HepG2 (cell line): ENCODE data around the gene TXNRD2. TPM values are rescaled to one million over a fixed set of nuclear protein-coding genes. Genes with fewer than 3 reads are reported as not detected.
A peak's percentile ranks its signal among the peaks of the same experiment; 100 is the strongest.

Source experiments
- HNRNPLL ChIP-seq: fragments of 200-400 bp; formaldehyde crosslinking; IDR thresholded peaks from 2 replicates; pipeline ENCODE4 v1.6.1; 2017; ENCODE audit warnings: mild to moderate bottlenecking, low read depth, low read length; ENCODE audit not compliant: poor library complexity, severe bottlenecking
- IRF2 ChIP-seq: IDR thresholded peaks from 2 replicates; pipeline ENCODE4 v1.6.1; 2018; ENCODE audit warnings: missing genetic modification reagents, missing compliant biosample characterization
- NCOA2 ChIP-seq: sonication (generic); formaldehyde crosslinking; IDR thresholded peaks from 2 replicates; pipeline ENCODE4 v1.8.0; 2022; ENCODE audit warnings: inconsistent platforms
- TCF7 ChIP-seq: sonication (generic); IDR thresholded peaks from 2 replicates; pipeline ENCODE4 v1.6.1; 2016; ENCODE audit warnings: antibody characterized with exemption, low read depth
- ZBTB8A ChIP-seq: sonication (generic); formaldehyde crosslinking; IDR thresholded peaks from 2 replicates; pipeline ENCODE4 v1.4.0; 2020; ENCODE audit warnings: mild to moderate bottlenecking, low read depth, missing genetic modification reagents, borderline replicate concordance
- ZNF329 ChIP-seq: sonication (generic); formaldehyde crosslinking; IDR thresholded peaks from 2 replicates; pipeline ENCODE4 v1.9.0; 2021; ENCODE audit warnings: low read depth, mild to moderate bottlenecking, missing genetic modification reagents
- ZNF572 ChIP-seq: sonication (generic); formaldehyde crosslinking; IDR thresholded peaks from 2 replicates; pipeline ENCODE4 v1.5.1; 2020; ENCODE audit warnings: mild to moderate bottlenecking, missing genetic modification reagents
- ZNF777 ChIP-seq: sonication (generic); formaldehyde crosslinking; IDR thresholded peaks from 2 replicates; pipeline ENCODE4 v1.4.0; 2020; ENCODE audit warnings: missing genetic modification reagents
- ZNF792 ChIP-seq: IDR thresholded peaks from 2 replicates; pipeline ENCODE4 v1.6.1; 2016
- polyA plus RNA-seq, 8 experiments: library from polyadenylated mRNA; depleted of rRNA in 3 of 8; stranded (reverse) in 7 of 8; unstranded in 1 of 8; fragments of >200 nt; fragmentation: Illumina TruSeq in 4 of 8; extraction: Trizol in 4 of 8; gene quantifications; 2 replicates each; pipeline versions ENCODE4 v1.2.1 to v1.2.3, GENCODE V29; 2011 to 2016; ENCODE audit warnings: low read depth in 4 of 8, missing spikeins in 1 of 8, mixed read lengths in 1 of 8; ENCODE audit not compliant: insufficient read depth in 1 of 8
- total RNA-seq, 5 experiments: library from RNA; depleted of rRNA; stranded (reverse); fragments of >200 nt; fragmentation: Illumina TruSeq; extraction: Trizol; gene quantifications; 2 replicates each; pipeline ENCODE4 v1.2.3, GENCODE V29; 2016; ENCODE audit warnings: low read depth in 1 of 5
- TF ChIP-seq, protein P1 (sequence below): sonication (generic); formaldehyde crosslinking; IDR thresholded peaks from 2 replicates; pipeline ENCODE4 v1.5.0; 2020; ENCODE audit warnings: mild to moderate bottlenecking, missing genetic modification reagents, moderate library complexity
- TF ChIP-seq, protein P2 (sequence below): fragments of 450-650 bp; IDR thresholded peaks from 2 replicates; pipeline ENCODE4 v1.6.1; 2017
- TF ChIP-seq, protein P3 (sequence below): sonication (generic); formaldehyde crosslinking; IDR thresholded peaks from 2 replicates; pipeline ENCODE4 v1.4.0; 2020; ENCODE audit warnings: missing genetic modification reagents

TXNRD2 gene
- total and polyA plus RNA-seq, 2 of the 13 experiments (the other 11 are each of a cell fraction or from before 2014, with no cell fraction given): 17.5 to 18.6 TPM

DNA sequence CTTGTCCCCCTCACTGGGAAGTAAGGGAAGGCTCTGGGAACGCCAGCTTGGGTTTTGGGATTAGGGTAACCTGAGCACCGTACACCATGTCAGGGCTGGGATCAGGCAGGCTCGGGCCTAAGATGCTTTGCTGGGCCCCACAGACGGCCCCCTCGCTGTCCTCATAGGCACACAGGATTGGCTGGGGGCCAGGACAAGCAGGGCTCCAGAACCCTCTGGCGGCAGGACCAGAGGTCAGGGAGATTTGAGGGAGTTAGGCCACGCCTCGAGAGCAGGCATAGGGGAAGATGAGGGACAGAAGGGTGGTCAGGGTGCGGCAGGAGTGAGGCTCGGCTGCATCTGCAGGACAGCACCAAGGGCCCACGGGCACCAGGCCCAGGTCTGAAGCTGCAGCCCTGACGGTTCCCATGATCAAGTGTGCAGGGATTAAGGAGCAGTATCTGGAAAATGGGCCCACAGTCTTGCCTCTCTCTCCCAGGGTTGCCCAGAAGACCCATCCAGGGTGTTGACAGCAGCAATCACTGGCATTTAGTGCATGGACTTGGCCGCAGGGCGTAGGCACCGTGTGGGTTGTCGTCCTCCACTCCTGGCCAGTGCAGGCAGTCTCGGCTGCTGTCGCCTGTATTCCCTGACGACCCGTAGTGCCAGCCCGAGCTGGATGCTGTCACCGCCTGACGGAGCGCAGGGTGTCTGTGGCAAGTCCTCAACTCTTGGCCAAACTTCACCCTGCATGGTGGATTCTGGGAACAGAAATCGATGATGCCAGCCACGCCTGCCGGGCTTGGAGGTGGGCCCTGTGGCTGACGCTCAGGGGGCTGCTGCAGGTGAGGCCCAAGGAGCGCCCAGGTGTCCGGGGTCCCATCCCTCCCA lies 71.2 kb downstream of the TXNRD2 start (continued):
- TF ChIP-seq, protein P1, sequence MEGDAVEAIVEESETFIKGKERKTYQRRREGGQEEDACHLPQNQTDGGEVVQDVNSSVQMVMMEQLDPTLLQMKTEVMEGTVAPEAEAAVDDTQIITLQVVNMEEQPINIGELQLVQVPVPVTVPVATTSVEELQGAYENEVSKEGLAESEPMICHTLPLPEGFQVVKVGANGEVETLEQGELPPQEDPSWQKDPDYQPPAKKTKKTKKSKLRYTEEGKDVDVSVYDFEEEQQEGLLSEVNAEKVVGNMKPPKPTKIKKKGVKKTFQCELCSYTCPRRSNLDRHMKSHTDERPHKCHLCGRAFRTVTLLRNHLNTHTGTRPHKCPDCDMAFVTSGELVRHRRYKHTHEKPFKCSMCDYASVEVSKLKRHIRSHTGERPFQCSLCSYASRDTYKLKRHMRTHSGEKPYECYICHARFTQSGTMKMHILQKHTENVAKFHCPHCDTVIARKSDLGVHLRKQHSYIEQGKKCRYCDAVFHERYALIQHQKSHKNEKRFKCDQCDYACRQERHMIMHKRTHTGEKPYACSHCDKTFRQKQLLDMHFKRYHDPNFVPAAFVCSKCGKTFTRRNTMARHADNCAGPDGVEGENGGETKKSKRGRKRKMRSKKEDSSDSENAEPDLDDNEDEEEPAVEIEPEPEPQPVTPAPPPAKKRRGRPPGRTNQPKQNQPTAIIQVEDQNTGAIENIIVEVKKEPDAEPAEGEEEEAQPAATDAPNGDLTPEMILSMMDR (CRISPR knock-in tag): peak; percentile 42
- TF ChIP-seq ZNF329 (CRISPR knock-in tag) (no peak), ZNF572 (CRISPR knock-in tag) (no peak), ZNF792 (CRISPR knock-in tag) (no peak), ZBTB8A (CRISPR knock-in tag) (no peak), NCOA2 (no peak), HNRNPLL (no peak), ZNF777 (peak; percentile 36; the same call in 1 of the 2 replicates), TCF7 (no peak), IRF2 (CRISPR knock-in tag) (no peak)
- TF ChIP-seq, protein P2, sequence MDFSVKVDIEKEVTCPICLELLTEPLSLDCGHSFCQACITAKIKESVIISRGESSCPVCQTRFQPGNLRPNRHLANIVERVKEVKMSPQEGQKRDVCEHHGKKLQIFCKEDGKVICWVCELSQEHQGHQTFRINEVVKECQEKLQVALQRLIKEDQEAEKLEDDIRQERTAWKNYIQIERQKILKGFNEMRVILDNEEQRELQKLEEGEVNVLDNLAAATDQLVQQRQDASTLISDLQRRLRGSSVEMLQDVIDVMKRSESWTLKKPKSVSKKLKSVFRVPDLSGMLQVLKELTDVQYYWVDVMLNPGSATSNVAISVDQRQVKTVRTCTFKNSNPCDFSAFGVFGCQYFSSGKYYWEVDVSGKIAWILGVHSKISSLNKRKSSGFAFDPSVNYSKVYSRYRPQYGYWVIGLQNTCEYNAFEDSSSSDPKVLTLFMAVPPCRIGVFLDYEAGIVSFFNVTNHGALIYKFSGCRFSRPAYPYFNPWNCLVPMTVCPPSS: no peak
- TF ChIP-seq, protein P3, sequence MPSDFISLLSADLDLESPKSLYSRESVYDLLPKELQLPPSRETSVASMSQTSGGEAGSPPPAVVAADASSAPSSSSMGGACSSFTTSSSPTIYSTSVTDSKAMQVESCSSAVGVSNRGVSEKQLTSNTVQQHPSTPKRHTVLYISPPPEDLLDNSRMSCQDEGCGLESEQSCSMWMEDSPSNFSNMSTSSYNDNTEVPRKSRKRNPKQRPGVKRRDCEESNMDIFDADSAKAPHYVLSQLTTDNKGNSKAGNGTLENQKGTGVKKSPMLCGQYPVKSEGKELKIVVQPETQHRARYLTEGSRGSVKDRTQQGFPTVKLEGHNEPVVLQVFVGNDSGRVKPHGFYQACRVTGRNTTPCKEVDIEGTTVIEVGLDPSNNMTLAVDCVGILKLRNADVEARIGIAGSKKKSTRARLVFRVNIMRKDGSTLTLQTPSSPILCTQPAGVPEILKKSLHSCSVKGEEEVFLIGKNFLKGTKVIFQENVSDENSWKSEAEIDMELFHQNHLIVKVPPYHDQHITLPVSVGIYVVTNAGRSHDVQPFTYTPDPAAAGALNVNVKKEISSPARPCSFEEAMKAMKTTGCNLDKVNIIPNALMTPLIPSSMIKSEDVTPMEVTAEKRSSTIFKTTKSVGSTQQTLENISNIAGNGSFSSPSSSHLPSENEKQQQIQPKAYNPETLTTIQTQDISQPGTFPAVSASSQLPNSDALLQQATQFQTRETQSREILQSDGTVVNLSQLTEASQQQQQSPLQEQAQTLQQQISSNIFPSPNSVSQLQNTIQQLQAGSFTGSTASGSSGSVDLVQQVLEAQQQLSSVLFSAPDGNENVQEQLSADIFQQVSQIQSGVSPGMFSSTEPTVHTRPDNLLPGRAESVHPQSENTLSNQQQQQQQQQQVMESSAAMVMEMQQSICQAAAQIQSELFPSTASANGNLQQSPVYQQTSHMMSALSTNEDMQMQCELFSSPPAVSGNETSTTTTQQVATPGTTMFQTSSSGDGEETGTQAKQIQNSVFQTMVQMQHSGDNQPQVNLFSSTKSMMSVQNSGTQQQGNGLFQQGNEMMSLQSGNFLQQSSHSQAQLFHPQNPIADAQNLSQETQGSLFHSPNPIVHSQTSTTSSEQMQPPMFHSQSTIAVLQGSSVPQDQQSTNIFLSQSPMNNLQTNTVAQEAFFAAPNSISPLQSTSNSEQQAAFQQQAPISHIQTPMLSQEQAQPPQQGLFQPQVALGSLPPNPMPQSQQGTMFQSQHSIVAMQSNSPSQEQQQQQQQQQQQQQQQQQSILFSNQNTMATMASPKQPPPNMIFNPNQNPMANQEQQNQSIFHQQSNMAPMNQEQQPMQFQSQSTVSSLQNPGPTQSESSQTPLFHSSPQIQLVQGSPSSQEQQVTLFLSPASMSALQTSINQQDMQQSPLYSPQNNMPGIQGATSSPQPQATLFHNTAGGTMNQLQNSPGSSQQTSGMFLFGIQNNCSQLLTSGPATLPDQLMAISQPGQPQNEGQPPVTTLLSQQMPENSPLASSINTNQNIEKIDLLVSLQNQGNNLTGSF: no peak
